K562 (cell line): ENCODE data around the gene NRN1. TPM values are rescaled to one million over a fixed set of nuclear protein-coding genes. Genes with fewer than 3 reads are reported as not detected.

Source experiments
- ATAC-seq: fragments of 200-7000 bp; cut with Tn5 transposase; 3 replicates; pipeline ENCODE4 v1.9.1; 2020; ENCODE audit warnings: moderate library complexity
- BruUV-seq: library from RNA; stranded (reverse); fragments of 400-500 nt; replicated peaks from 2 replicates; lab custom pipeline; 2021; lab: Mats Ljungman, UMichigan
- CTCF ChIA-PET: fragments of 300-600 bp; formaldehyde crosslinking; extraction: SDS; loops from one replicate; lab custom pipeline; 2021; ENCODE audit warnings: low intra/inter-chr PET ratio; lab: Yijun Ruan, JAX
- POLR2A ChIA-PET: fragments of 300-600, 350-650 bp; sonication (Branson Sonifier 250); formaldehyde crosslinking; extraction: SDS; loops from one replicate; lab custom pipeline; 2021; ENCODE audit warnings: antibody characterized with exemption, inconsistent platforms; lab: Yijun Ruan, JAX
- DNase-seq, 4 experiments: peaks; one replicate each; pipeline versions ENCODE4 v3.0.0 to v3.0.0-alpha.2; 2011 to 2018; ENCODE audit warnings: low spot score in 3 of 4, mixed read lengths in 3 of 4; ENCODE audit errors: extremely low read depth in 1 of 4
- FAIRE-seq: peaks from 2 replicates; lab custom pipeline; 2011; peaks lifted over from hg19 to GRCh38; lab: Jason Lieb, UNC
- H2AFZ ChIP-seq: 2 replicates; pipeline ENCODE4 v1.6.0; 2011; ENCODE audit warnings: low read depth, low read length, control low read depth, inconsistent platforms
- H3K27ac ChIP-seq: fragments of 200-600 bp; 3 replicates; pipeline ENCODE4 v1.8.0; 2011; ENCODE audit warnings: low read depth, mild to moderate bottlenecking, control low read depth, inconsistent platforms, low read length, moderate library complexity, mixed read lengths; ENCODE audit errors: extremely low read depth
- H3K27me3 ChIP-seq, 2 experiments: fragments of 300-600 bp in 1 of 2; 2 replicates in 1 of 2; 3 replicates in 1 of 2; pipeline versions ENCODE4 v1.6.0 to v1.8.0; 2011; ENCODE audit warnings: inconsistent platforms in 2 of 2, low read length in 2 of 2, mild to moderate bottlenecking in 1 of 2, mixed read lengths in 1 of 2, moderate library complexity in 1 of 2; ENCODE audit not compliant: control insufficient read depth in 2 of 2, insufficient read depth in 2 of 2
- H3K36me3 ChIP-seq: fragments of 300-600 bp; 3 replicates; pipeline ENCODE4 v1.8.0; 2011; ENCODE audit warnings: mild to moderate bottlenecking, low read length, inconsistent platforms; ENCODE audit not compliant: control insufficient read depth, insufficient read depth
- H3K4me1 ChIP-seq, 2 experiments: fragments of 200-600 bp in 1 of 2; replicated peaks in 1 of 2; 2 replicates in 1 of 2; 3 replicates in 1 of 2; pipeline versions ENCODE4 v1.5.1 to v1.8.0; 2011; ENCODE audit warnings: inconsistent platforms in 2 of 2, low read length in 2 of 2, mild to moderate bottlenecking in 1 of 2, mixed read lengths in 1 of 2, moderate library complexity in 1 of 2; ENCODE audit not compliant: control insufficient read depth in 2 of 2, insufficient read depth in 2 of 2
- H3K4me2 ChIP-seq: 2 replicates; pipeline ENCODE4 v1.6.1; 2011; ENCODE audit warnings: low read length, control low read depth, inconsistent platforms, mixed read lengths; ENCODE audit not compliant: insufficient read depth
- H3K4me3 ChIP-seq: fragments of 200-600 bp; sonication (generic), shearing (Covaris generic); 2 replicates; pipeline ENCODE4 v1.5.1; 2016; ENCODE audit warnings: control low read depth, inconsistent platforms
- H3K79me2 ChIP-seq: fragments of 200-600 bp; 3 replicates; pipeline ENCODE4 v1.8.0; 2011; ENCODE audit warnings: low read length, inconsistent platforms; ENCODE audit not compliant: control insufficient read depth, insufficient read depth
- H3K9ac ChIP-seq, 2 experiments: 2 replicates each; pipeline versions ENCODE4 v1.6.0 to v1.6.1; 2011; ENCODE audit warnings: low read depth in 2 of 2, low read length in 2 of 2, control low read depth in 1 of 2, inconsistent platforms in 1 of 2, mild to moderate bottlenecking in 1 of 2, mixed read lengths in 1 of 2; ENCODE audit not compliant: insufficient read depth in 1 of 2
- H3K9me1 ChIP-seq: one replicate; pipeline ENCODE4 v1.6.0; 2011; ENCODE audit warnings: inconsistent platforms, mild to moderate bottlenecking, low read length, moderate library complexity; ENCODE audit not compliant: control insufficient read depth, insufficient read depth
- H3K9me3 ChIP-seq: replicated peaks from 2 replicates; pipeline ENCODE4 v1.5.1; 2011; ENCODE audit warnings: low read depth, low read length, inconsistent platforms; ENCODE audit not compliant: control insufficient read depth, insufficient read depth
- H4K20me1 ChIP-seq: replicated peaks from 2 replicates; pipeline ENCODE4 v1.6.1; 2011; ENCODE audit warnings: low read length, inconsistent platforms, mixed read lengths; ENCODE audit not compliant: control insufficient read depth, insufficient read depth
- COPS2 ChIP-seq: fragments of 450-650 bp; conservative IDR thresholded peaks from 2 replicates; pipeline ENCODE4 v1.6.1; 2016; ENCODE audit warnings: mild to moderate bottlenecking, moderate library complexity
- ELK1 ChIP-seq: sonication (generic); formaldehyde crosslinking; IDR thresholded peaks from 2 replicates; pipeline ENCODE4 v1.8.1; 2022; ENCODE audit warnings: missing genetic modification reagents
- GATAD2B ChIP-seq: fragments of 450-650 bp; IDR thresholded peaks from 2 replicates; pipeline ENCODE4 v1.6.1; 2017; ENCODE audit warnings: mild to moderate bottlenecking, borderline replicate concordance
- MCM2 ChIP-seq: fragments of 450-650 bp; IDR thresholded peaks from 2 replicates; pipeline ENCODE4 v1.6.1; 2017; ENCODE audit warnings: low read depth, mild to moderate bottlenecking
- NCOA6 ChIP-seq: fragments of 450-650 bp; IDR thresholded peaks from 2 replicates; pipeline ENCODE4 v1.6.1; 2017; ENCODE audit warnings: mild to moderate bottlenecking
- POLR2AphosphoS5 ChIP-seq: IDR thresholded peaks from 2 replicates; pipeline ENCODE4 v1.6.1; 2011; ENCODE audit warnings: mild to moderate bottlenecking, low read depth, low read length, moderate library complexity; ENCODE audit not compliant: control insufficient read depth, insufficient read depth
- RHOXF2B ChIP-seq: fragments of 250-450 bp; sonication (Bioruptor Pico); conservative IDR thresholded peaks from 2 replicates; pipeline ENCODE4 v1.5.1; 2021
- TAF1 ChIP-seq: IDR thresholded peaks from 2 replicates; pipeline ENCODE4 v1.6.1; 2011; ENCODE audit warnings: mild to moderate bottlenecking, low read length, moderate library complexity; ENCODE audit not compliant: insufficient read depth, control insufficient read depth, severe bottlenecking; ENCODE audit errors: extremely low read depth
- TCF15 ChIP-seq: fragments of 250-450 bp; sonication (Bioruptor Pico); IDR thresholded peaks from 2 replicates; pipeline ENCODE4 v1.8.0; 2022; ENCODE audit warnings: moderate library complexity, mild to moderate bottlenecking, inconsistent platforms
- ZC3H11A ChIP-seq: IDR thresholded peaks from 2 replicates; pipeline ENCODE4 v1.6.1; 2012; ENCODE audit warnings: low read depth, low read length, improper control_type of control experiment
- ZNF75A ChIP-seq: fragments of 450-650 bp; formaldehyde crosslinking; IDR thresholded peaks from 2 replicates; pipeline ENCODE4 v1.4.0; 2020; ENCODE audit warnings: mild to moderate bottlenecking
- WGBS: fragments of 100-300 bp; shearing (Covaris generic); methylation state at CpG from one replicate; pipeline ENCODE4 v1.1.6; 2016; ENCODE audit warnings: low coverage, mixed read lengths; ENCODE audit not compliant: insufficient coverage; ENCODE audit errors: missing lambda C conversion rate; 5-methylcytosine and 5-hydroxymethylcytosine counted together
- in situ Hi-C: fragments of 300-500 bp; cut with MboI; formaldehyde crosslinking; loops from 4 replicates; pipeline ENCODE4 v1.15.0; 2018; ENCODE audit warnings: inconsistent platforms, mixed read lengths
- intact Hi-C: fragments of 100-400 bp; cut with micrococcal nuclease; formaldehyde crosslinking; loops from 2 replicates; pipeline ENCODE4 v1.14.2; 2022
- polyA plus RNA-seq, 8 experiments: library from polyadenylated mRNA; depleted of rRNA in 4 of 8; stranded (reverse) in 5 of 8; unstranded in 3 of 8; fragments of >200 nt; fragmentation: Nextera tagmentation in 2 of 8; fragmentation: Illumina TruSeq in 1 of 8; extraction: Ambion mirVana in 2 of 8; extraction: Trizol in 1 of 8; gene quantifications; 2 replicates each; pipeline versions ENCODE4 v1.2.1 to v1.2.3, GENCODE V29; 2011 to 2014; ENCODE audit warnings: inconsistent platforms in 1 of 8, missing spikeins in 1 of 8
- total RNA-seq, 7 experiments: library from RNA; depleted of rRNA in 6 of 7; stranded (reverse); fragments of >200 nt in 6 of 7; fragmentation: Illumina TruSeq in 2 of 7; extraction: Trizol in 2 of 7; gene quantifications; 2 replicates each; pipeline versions ENCODE4 v1.2.1 to v1.2.3, GENCODE V29; 2011 to 2021; ENCODE audit warnings: low replicate concordance in 1 of 7
- TF ChIP-seq, protein P1 (sequence below): fragments of 250-450 bp; sonication (Bioruptor Pico); IDR thresholded peaks from 2 replicates; pipeline ENCODE4 v1.4.0; 2020; ENCODE audit warnings: mild to moderate bottlenecking, moderate library complexity
- TF ChIP-seq, protein P2 (sequence below): IDR thresholded peaks from 3 replicates; pipeline ENCODE4 v1.6.1; 2011; ENCODE audit warnings: borderline replicate concordance, mild to moderate bottlenecking, moderate library complexity; ENCODE audit not compliant: insufficient read length; ENCODE audit errors: extremely low read depth
- TF ChIP-seq, protein P3 (sequence below): fragments of 450-650 bp; IDR thresholded peaks from 2 replicates; pipeline ENCODE4 v1.6.1; 2016; ENCODE audit warnings: low read depth, mild to moderate bottlenecking, moderate library complexity

NRN1 gene
- total and polyA plus RNA-seq, 9 of the 15 experiments (the other 6 are each of a cell fraction or from before 2014, with no cell fraction given): not detected

GRCh38 chr6:5998236-5998635 lies 8.5 kb downstream of the NRN1 start:
- no TSS peak for BruUV-seq
- ChIA-PET CTCF (no interaction called here), POLR2A (interaction anchor here (1.1 kb wide), 1 partner anchor 10 kb away, joined by 7 read pairs; no protein-coding TSS in a partner anchor)
- no peak for TF ChIP-seq POLR2AphosphoS5
- TF ChIP-seq ZC3H11A: no peak
- no peak for TF ChIP-seq TAF1
- TF ChIP-seq, protein P1, sequence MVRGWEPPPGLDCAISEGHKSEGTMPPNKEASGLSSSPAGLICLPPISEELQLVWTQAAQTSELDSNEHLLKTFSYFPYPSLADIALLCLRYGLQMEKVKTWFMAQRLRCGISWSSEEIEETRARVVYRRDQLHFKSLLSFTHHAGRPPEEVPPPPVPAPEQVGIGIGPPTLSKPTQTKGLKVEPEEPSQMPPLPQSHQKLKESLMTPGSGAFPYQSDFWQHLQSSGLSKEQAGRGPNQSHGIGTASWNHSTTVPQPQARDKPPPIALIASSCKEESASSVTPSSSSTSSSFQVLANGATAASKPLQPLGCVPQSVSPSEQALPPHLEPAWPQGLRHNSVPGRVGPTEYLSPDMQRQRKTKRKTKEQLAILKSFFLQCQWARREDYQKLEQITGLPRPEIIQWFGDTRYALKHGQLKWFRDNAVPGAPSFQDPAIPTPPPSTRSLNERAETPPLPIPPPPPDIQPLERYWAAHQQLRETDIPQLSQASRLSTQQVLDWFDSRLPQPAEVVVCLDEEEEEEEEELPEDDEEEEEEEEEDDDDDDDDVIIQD (CRISPR knock-in tag): no peak
- TF ChIP-seq GATAD2B: no peak
- TF ChIP-seq ZNF75A (CRISPR knock-in tag): no peak
- TF ChIP-seq TCF15: no peak
- TF ChIP-seq, protein P2, sequence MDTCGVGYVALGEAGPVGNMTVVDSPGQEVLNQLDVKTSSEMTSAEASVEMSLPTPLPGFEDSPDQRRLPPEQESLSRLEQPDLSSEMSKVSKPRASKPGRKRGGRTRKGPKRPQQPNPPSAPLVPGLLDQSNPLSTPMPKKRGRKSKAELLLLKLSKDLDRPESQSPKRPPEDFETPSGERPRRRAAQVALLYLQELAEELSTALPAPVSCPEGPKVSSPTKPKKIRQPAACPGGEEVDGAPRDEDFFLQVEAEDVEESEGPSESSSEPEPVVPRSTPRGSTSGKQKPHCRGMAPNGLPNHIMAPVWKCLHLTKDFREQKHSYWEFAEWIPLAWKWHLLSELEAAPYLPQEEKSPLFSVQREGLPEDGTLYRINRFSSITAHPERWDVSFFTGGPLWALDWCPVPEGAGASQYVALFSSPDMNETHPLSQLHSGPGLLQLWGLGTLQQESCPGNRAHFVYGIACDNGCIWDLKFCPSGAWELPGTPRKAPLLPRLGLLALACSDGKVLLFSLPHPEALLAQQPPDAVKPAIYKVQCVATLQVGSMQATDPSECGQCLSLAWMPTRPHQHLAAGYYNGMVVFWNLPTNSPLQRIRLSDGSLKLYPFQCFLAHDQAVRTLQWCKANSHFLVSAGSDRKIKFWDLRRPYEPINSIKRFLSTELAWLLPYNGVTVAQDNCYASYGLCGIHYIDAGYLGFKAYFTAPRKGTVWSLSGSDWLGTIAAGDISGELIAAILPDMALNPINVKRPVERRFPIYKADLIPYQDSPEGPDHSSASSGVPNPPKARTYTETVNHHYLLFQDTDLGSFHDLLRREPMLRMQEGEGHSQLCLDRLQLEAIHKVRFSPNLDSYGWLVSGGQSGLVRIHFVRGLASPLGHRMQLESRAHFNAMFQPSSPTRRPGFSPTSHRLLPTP: no peak
- TF ChIP-seq COPS2: no peak
- no peak for TF ChIP-seq ELK1
- no peak for TF ChIP-seq NCOA6
- TF ChIP-seq, protein P3, sequence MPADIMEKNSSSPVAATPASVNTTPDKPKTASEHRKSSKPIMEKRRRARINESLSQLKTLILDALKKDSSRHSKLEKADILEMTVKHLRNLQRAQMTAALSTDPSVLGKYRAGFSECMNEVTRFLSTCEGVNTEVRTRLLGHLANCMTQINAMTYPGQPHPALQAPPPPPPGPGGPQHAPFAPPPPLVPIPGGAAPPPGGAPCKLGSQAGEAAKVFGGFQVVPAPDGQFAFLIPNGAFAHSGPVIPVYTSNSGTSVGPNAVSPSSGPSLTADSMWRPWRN: no peak
- no peak for TF ChIP-seq MCM2
- TF ChIP-seq RHOXF2B (CRISPR knock-in tag): no peak
- ATAC-seq: no peak
- in situ Hi-C loops: no loop called here
- Histone ChIP-seq H3K9ac (no peak overlapping the region), H4K20me1 (peaks cover 3% of the 10 kb centered on the region; the same call in 1 of the 2 replicates), H2AFZ (no peak overlapping the region), H3K27ac (no peak overlapping the region), H3K79me2 (no peaks in the 10 kb centered on the region), H3K4me2 (no peak overlapping the region), H3K27me3 (peaks cover 63 to 83% of the 10 kb centered on the region in 2 experiments), H3K36me3 (no peaks in the 10 kb centered on the region), H3K9me3 (no peaks in the 10 kb centered on the region; the same call in 1 of the 2 replicates), H3K9me1 (no peaks in the 10 kb centered on the region), H3K4me1 (peaks cover 0 to 24% of the 10 kb centered on the region in 2 experiments; a peak in 2 of 5 replicates), H3K4me3 (no peak overlapping the region)
- DNase-seq: no peak
- intact Hi-C loops: no loop called here
- 11% methylated on average over 9 of the region's 9 CpGs for WGBS
- no peak for FAIRE-seq
